H1 (cell line): ENCODE results near the gene POLR3A. TPM values are rescaled to one million over a fixed set of nuclear protein-coding genes. Genes with fewer than 3 reads are reported as not detected.

ENCODE experiments used
- CTCF ChIA-PET: fragments of 300-600 bp; sonication (Branson Sonifier 250); formaldehyde crosslinking; loops from one replicate; lab custom pipeline; 2021; ENCODE audit not compliant: partially characterized antibody; lab: Charles Lee
- POLR2A ChIA-PET: fragments of 300-600 bp; sonication (Branson Sonifier 250); formaldehyde crosslinking; loops from one replicate; lab custom pipeline; 2021; ENCODE audit warnings: inconsistent platforms; ENCODE audit not compliant: partially characterized antibody; lab: Charles Lee
- DNase-seq, 2 experiments: peaks; one replicate each; pipeline versions ENCODE4 v3.0.0 to v3.0.0-alpha.2; 2010 to 2022; ENCODE audit warnings: low spot score in 2 of 2, low read depth in 1 of 2, mixed read lengths in 1 of 2
- FAIRE-seq: peaks from 2 replicates; lab custom pipeline; 2011; peaks lifted over from hg19 to GRCh38; lab: Jason Lieb, UNC
- H2AFZ ChIP-seq: 2 replicates; pipeline ENCODE4 v1.8.1; 2012; ENCODE audit warnings: low read length, inconsistent platforms
- H2AK5ac ChIP-seq: 2 replicates; pipeline ENCODE4 v1.6.1; 2013; ENCODE audit warnings: low read depth, low read length
- H2BK120ac ChIP-seq: replicated peaks from 2 replicates; pipeline ENCODE3; 2013; ENCODE audit warnings: low read depth, low read length, inconsistent platforms
- H2BK12ac ChIP-seq: 2 replicates; pipeline ENCODE4 v1.6.1; 2013; ENCODE audit warnings: low read depth, low read length
- H2BK15ac ChIP-seq: 2 replicates; pipeline ENCODE4 v1.6.1; 2013; ENCODE audit warnings: low read length
- H2BK20ac ChIP-seq: 2 replicates; pipeline ENCODE4 v1.6.1; 2013; ENCODE audit warnings: low read length
- H2BK5ac ChIP-seq: 2 replicates; pipeline ENCODE4 v1.6.1; 2013; ENCODE audit warnings: low read depth, low read length
- H3K14ac ChIP-seq: 2 replicates; pipeline ENCODE4 v1.6.1; 2013; ENCODE audit warnings: inconsistent platforms; ENCODE audit not compliant: insufficient read length
- H3K18ac ChIP-seq: 2 replicates; pipeline ENCODE4 v1.6.1; 2013; ENCODE audit warnings: low read length; ENCODE audit errors: extremely low read depth
- H3K23ac ChIP-seq: 2 replicates; pipeline ENCODE4 v1.6.1; 2013; ENCODE audit warnings: inconsistent platforms; ENCODE audit not compliant: insufficient read length
- H3K23me2 ChIP-seq: 2 replicates; pipeline ENCODE4 v1.6.1; 2013; ENCODE audit warnings: low read depth, low read length
- H3K27ac ChIP-seq: 2 replicates; pipeline ENCODE4 v1.6.1; 2011; ENCODE audit warnings: low read depth, low read length, inconsistent platforms
- H3K27me3 ChIP-seq, 4 experiments: replicated peaks in 1 of 4; 1 replicate in 1 of 4; 2 replicates in 3 of 4; pipeline versions ENCODE4 v1.6.1 to v1.8.1; 2011 to 2013; ENCODE audit warnings: low read length in 3 of 4, mild to moderate bottlenecking in 3 of 4, inconsistent platforms in 2 of 4, mixed read lengths in 2 of 4, moderate library complexity in 1 of 4; ENCODE audit not compliant: control insufficient read depth in 3 of 4, insufficient read depth in 3 of 4; ENCODE audit errors: extremely low read depth in 1 of 4
- H3K36me3 ChIP-seq, 4 experiments: 2 replicates each; pipeline versions ENCODE4 v1.6.1 to v1.8.1; 2011 to 2013; ENCODE audit warnings: mild to moderate bottlenecking in 4 of 4, low read length in 3 of 4, moderate library complexity in 2 of 4, control low read depth in 1 of 4, inconsistent platforms in 1 of 4; ENCODE audit not compliant: insufficient read depth in 4 of 4, control insufficient read depth in 2 of 4
- H3K4ac ChIP-seq: replicated peaks from 2 replicates; pipeline ENCODE3; 2013; ENCODE audit warnings: low read length, low read depth, mixed read lengths, inconsistent platforms; ENCODE audit not compliant: insufficient read length
- H3K4me1 ChIP-seq, 4 experiments: replicated peaks in 1 of 4; 1 replicate in 1 of 4; 2 replicates in 3 of 4; pipeline versions ENCODE4 v1.6.1 to v1.8.1; 2011 to 2013; ENCODE audit warnings: low read length in 3 of 4, inconsistent platforms in 2 of 4, mixed read lengths in 1 of 4; ENCODE audit not compliant: insufficient read depth in 4 of 4, control insufficient read depth in 3 of 4
- H3K4me2 ChIP-seq, 2 experiments: 2 replicates each; pipeline versions ENCODE4 v1.6.1 to v1.8.1; 2011 to 2013; ENCODE audit warnings: low read depth in 2 of 2, low read length in 2 of 2, control low read depth in 1 of 2, inconsistent platforms in 1 of 2, mild to moderate bottlenecking in 1 of 2; ENCODE audit not compliant: insufficient read depth in 1 of 2
- H3K4me3 ChIP-seq, 4 experiments: fragments of 200-600, 300-600 bp in 1 of 4; sonication (generic), shearing (Covaris generic), sonication (Bioruptor Twin) in 1 of 4; 2 replicates each; pipeline versions ENCODE4 v1.5.1 to v1.8.1; 2011 to 2016; ENCODE audit warnings: low read length in 4 of 4, low read depth in 3 of 4, control low read depth in 2 of 4, inconsistent platforms in 2 of 4, mild to moderate bottlenecking in 2 of 4, mixed read lengths in 1 of 4, moderate library complexity in 1 of 4; ENCODE audit not compliant: insufficient read depth in 2 of 4; ENCODE audit errors: extremely low read depth in 1 of 4
- H3K56ac ChIP-seq: replicated peaks from 2 replicates; pipeline ENCODE3; 2013; ENCODE audit warnings: low read depth, mild to moderate bottlenecking, mixed read lengths, low read length, inconsistent platforms; ENCODE audit not compliant: insufficient read length
- H3K79me1 ChIP-seq: 2 replicates; pipeline ENCODE4 v1.6.1; 2013; ENCODE audit warnings: low read depth, low read length, control low read depth
- H3K79me2 ChIP-seq, 2 experiments: 2 replicates each; pipeline versions ENCODE4 v1.6.1 to v1.8.1; 2012 to 2013; ENCODE audit warnings: low read length in 2 of 2, mild to moderate bottlenecking in 2 of 2, inconsistent platforms in 1 of 2; ENCODE audit not compliant: insufficient read depth in 2 of 2, control insufficient read depth in 1 of 2
- H3K9ac ChIP-seq, 4 experiments: replicated peaks in 1 of 4; 1 replicate in 1 of 4; 2 replicates in 3 of 4; pipeline versions ENCODE4 v1.6.1 to v1.8.1; 2011 to 2013; ENCODE audit warnings: low read depth in 3 of 4, low read length in 3 of 4, control low read depth in 2 of 4, mild to moderate bottlenecking in 2 of 4, moderate library complexity in 2 of 4, inconsistent platforms in 1 of 4; ENCODE audit errors: extremely low read depth in 1 of 4
- H3K9me3 ChIP-seq, 2 experiments: 2 replicates each; pipeline versions ENCODE4 v1.6.1 to v1.8.1; 2012 to 2013; ENCODE audit warnings: mild to moderate bottlenecking in 2 of 2, moderate library complexity in 2 of 2, control low read depth in 1 of 2, inconsistent platforms in 1 of 2, low read depth in 1 of 2, low read length in 1 of 2, mixed read lengths in 1 of 2; ENCODE audit not compliant: insufficient read depth in 2 of 2
- H4K20me1 ChIP-seq, 2 experiments: replicated peaks in 1 of 2; 2 replicates each; pipeline versions ENCODE3 to v1.8.1; 2011 to 2013; ENCODE audit warnings: inconsistent platforms in 2 of 2, low read length in 2 of 2, mild to moderate bottlenecking in 1 of 2; ENCODE audit not compliant: insufficient read depth in 2 of 2, control insufficient read depth in 1 of 2
- H4K5ac ChIP-seq: 2 replicates; pipeline ENCODE4 v1.6.1; 2013; ENCODE audit warnings: low read length, low read depth, mixed read lengths, inconsistent platforms; ENCODE audit not compliant: insufficient read length
- H4K8ac ChIP-seq: 2 replicates; pipeline ENCODE4 v1.8.0; 2013; ENCODE audit warnings: mild to moderate bottlenecking, moderate library complexity, low read length, inconsistent platforms; ENCODE audit not compliant: insufficient read depth; ENCODE audit errors: extremely low read depth
- H4K91ac ChIP-seq: replicated peaks from 2 replicates; pipeline ENCODE3; 2013; ENCODE audit warnings: low read length, mixed read lengths, inconsistent platforms; ENCODE audit not compliant: insufficient read length
- EZH2 ChIP-seq: fragments of 200-600 bp; sonication (generic); IDR thresholded peaks from 2 replicates; pipeline ENCODE4 v1.7.1; 2012; ENCODE audit warnings: low read depth, mild to moderate bottlenecking, moderate library complexity, low read length, inconsistent platforms; ENCODE audit not compliant: severe bottlenecking
- RBBP5 ChIP-seq: IDR thresholded peaks from 2 replicates; pipeline ENCODE4 v1.7.1; 2012; ENCODE audit warnings: low read depth, mild to moderate bottlenecking, inconsistent platforms, low read length, moderate library complexity, borderline replicate concordance
- TAF1 ChIP-seq: IDR thresholded peaks from 2 replicates; pipeline ENCODE4 v1.6.1; 2011; ENCODE audit warnings: mild to moderate bottlenecking, low read depth, low read length
- TAF7 ChIP-seq: optimal IDR thresholded peaks from 2 replicates; pipeline ENCODE3; 2011; ENCODE audit warnings: low read depth, mild to moderate bottlenecking, inconsistent platforms, low read length, moderate library complexity, borderline replicate concordance
- WGBS, 2 experiments: shearing (Covaris generic) in 1 of 2; methylation state at CpG; one replicate each; pipeline versions ENCODE4 v1.1.6 to v1.1.7; 2013 to 2015; ENCODE audit warnings: low lambda C conversion rate in 2 of 2, mixed read lengths in 2 of 2, inconsistent platforms in 1 of 2, low coverage in 1 of 2, missing lambda C conversion rate in 1 of 2; ENCODE audit not compliant: insufficient replicate concordance in 2 of 2, insufficient coverage in 1 of 2, insufficient read length in 1 of 2; ENCODE audit errors: extremely low coverage in 1 of 2, missing lambda C conversion rate in 1 of 2; 5-methylcytosine and 5-hydroxymethylcytosine counted together
- polyA plus RNA-seq, 7 experiments: library from polyadenylated mRNA; depleted of rRNA in 3 of 7; stranded (reverse) in 5 of 7; unstranded in 2 of 7; fragments of >200 nt in 5 of 7; fragments of 200-250 nt in 2 of 7; gene quantifications; 1 replicate in 5 of 7; 2 replicates in 1 of 7; 4 replicates in 1 of 7; pipeline versions ENCODE4 v1.2.1 to v1.2.3, GENCODE V29; 2011 to 2013; ENCODE audit warnings: missing spikeins in 2 of 7, mixed read lengths in 2 of 7
- total RNA-seq: library from RNA; stranded (reverse); fragmentation: NEBNext Ultra II Directional; extraction: Animal tissue kit (Norgen Biotek cat#: 25700); gene quantifications from 2 replicates; pipeline ENCODE4 v1.2.1, GENCODE V29; 2021

Gene POLR3A
- total and polyA plus RNA-seq, 2 of the 8 experiments (the other 6 are each of a cell fraction or from before 2014, with no cell fraction given) = 11.3 to 38.6 TPM

DNA sequence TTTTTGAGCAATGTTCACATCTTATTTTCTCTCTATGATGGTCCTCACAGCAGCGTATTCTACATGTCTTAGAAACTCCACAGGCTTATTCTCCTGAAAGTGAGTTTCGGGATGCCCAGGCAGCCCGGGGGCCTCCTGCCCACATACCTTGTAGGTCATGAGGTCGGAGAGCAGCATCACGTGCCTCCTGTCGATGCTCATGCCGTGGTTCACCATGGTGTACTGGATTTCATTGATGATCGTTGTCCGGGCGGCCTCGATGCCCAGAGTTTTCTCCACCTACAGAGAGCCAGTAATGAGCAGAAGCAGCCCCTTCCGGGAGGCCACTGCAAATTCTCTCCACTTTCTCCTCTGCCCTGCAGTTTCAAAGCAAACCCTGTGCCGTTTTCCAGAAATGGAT, 48.0 kb downstream of the POLR3A start:
- H3K27me3 ChIP-seq = no peaks in the 10 kb centered on the region
- H2AFZ ChIP-seq = no peak overlapping the region
- H4K5ac ChIP-seq = no peak overlapping the region
- H3K9me3 ChIP-seq = no peaks in the 10 kb centered on the region
- CTCF ChIA-PET = interaction anchor here (0.6 kb wide), 1 partner anchor 20 kb away, joined by 3 read pairs; no protein-coding TSS in a partner anchor
- no peak overlapping the region for H2BK120ac ChIP-seq
- no peaks in the 10 kb centered on the region; the same call in 1 of the 2 replicates for H3K79me1 ChIP-seq
- peaks cover 2% of the 10 kb centered on the region in 2 experiments for H4K20me1 ChIP-seq
- no peak overlapping the region for H3K9ac ChIP-seq
- POLR2A ChIA-PET = no interaction called here
- no peak overlapping the region for H2BK20ac ChIP-seq
- H3K23ac ChIP-seq = no peak overlapping the region
- H3K18ac ChIP-seq = no peak overlapping the region
- H3K36me3 ChIP-seq = peaks cover 57 to 90% (median 81%) of the 10 kb centered on the region in 4 experiments
- H2BK12ac ChIP-seq = no peak overlapping the region
- H3K14ac ChIP-seq = no peak overlapping the region
- no peak overlapping the region for H3K4me2 ChIP-seq
- H2BK15ac ChIP-seq = no peak overlapping the region
- no peaks in the 10 kb centered on the region for H3K23me2 ChIP-seq
- no peak overlapping the region for H3K4me3 ChIP-seq
- DNase-seq (no peak), FAIRE-seq (no peak)
- no peak overlapping the region for H2AK5ac ChIP-seq
- no peak overlapping the region for H2BK5ac ChIP-seq
- no peak overlapping the region for H3K27ac ChIP-seq
- no peaks in the 10 kb centered on the region for H3K79me2 ChIP-seq
- no peak overlapping the region for H4K91ac ChIP-seq
- no peak overlapping the region for H3K4ac ChIP-seq
- H3K4me1 ChIP-seq = no peaks in the 10 kb centered on the region
- H4K8ac ChIP-seq = no peak overlapping the region
- no peak overlapping the region for H3K56ac ChIP-seq
- 93% methylated on average over 13 of the region's 13 CpGs; no CpG with 5 or more reads in 1 of the 2 experiments for WGBS, 2 experiments
- TF ChIP-seq TAF7 (no peak), TAF1 (no peak), EZH2 (no peak), RBBP5 (no peak)
